ENCODE measurements around the gene RPN2.

DNA sequence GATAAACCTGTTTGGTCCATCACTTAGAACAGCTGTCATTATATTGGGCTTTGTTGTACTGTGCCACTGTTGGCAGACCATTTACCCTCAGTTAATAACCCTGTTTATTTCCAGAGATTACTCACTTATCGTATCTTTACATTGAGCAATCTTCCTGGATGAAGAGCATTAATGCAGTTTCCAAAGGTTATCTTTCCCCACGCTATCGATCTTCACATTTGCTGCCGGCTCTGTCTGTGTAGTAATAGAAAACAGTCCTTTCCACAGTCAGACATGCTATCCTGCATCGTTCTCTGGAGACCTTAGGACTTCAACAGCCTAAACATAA lies 55.1 kb downstream of the RPN2 start:
- TF ChIP-seq POLR2A (IDR thresholded peaks at IDR 0.05; ENCODE audit: borderline replicate concordance, extremely low read depth, insufficient read depth, insufficient read length) (no peak), YY1 (IDR thresholded peaks at IDR 0.05; ENCODE audit: extremely low read depth, insufficient replicate concordance, low read depth, low read length) (no peak), POLR2AphosphoS5 (IDR thresholded peaks at IDR 0.05; ENCODE audit: low read depth, low read length) (no peak), ZNF274 (IDR thresholded peaks at IDR 0.05; ENCODE audit: low read depth, low read length) (no peak), EZH2 (IDR thresholded peaks at IDR 0.05) (no peak), JUND (IDR thresholded peaks at IDR 0.05) (no peak), EZH2phosphoT487 (IDR thresholded peaks at IDR 0.05; ENCODE audit: borderline replicate concordance) (no peak), ELF1 (IDR thresholded peaks at IDR 0.05; ENCODE audit: borderline replicate concordance, low read depth) (no peak), RAD21 (IDR thresholded peaks at IDR 0.05; ENCODE audit: low read depth) (no peak), SRF (IDR thresholded peaks at IDR 0.05; ENCODE audit: low read depth) (no peak)
- TF ChIP-seq, protein P1, sequence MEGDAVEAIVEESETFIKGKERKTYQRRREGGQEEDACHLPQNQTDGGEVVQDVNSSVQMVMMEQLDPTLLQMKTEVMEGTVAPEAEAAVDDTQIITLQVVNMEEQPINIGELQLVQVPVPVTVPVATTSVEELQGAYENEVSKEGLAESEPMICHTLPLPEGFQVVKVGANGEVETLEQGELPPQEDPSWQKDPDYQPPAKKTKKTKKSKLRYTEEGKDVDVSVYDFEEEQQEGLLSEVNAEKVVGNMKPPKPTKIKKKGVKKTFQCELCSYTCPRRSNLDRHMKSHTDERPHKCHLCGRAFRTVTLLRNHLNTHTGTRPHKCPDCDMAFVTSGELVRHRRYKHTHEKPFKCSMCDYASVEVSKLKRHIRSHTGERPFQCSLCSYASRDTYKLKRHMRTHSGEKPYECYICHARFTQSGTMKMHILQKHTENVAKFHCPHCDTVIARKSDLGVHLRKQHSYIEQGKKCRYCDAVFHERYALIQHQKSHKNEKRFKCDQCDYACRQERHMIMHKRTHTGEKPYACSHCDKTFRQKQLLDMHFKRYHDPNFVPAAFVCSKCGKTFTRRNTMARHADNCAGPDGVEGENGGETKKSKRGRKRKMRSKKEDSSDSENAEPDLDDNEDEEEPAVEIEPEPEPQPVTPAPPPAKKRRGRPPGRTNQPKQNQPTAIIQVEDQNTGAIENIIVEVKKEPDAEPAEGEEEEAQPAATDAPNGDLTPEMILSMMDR (IDR thresholded peaks at IDR 0.05 in 2 of 3, conservative IDR thresholded peaks at IDR 0.05 in 1 of 3; ENCODE audit: borderline replicate concordance in 1 of 3, insufficient read depth in 1 of 3, low read depth in 2 of 3, low read length in 2 of 3) = no peak
- TF ChIP-seq, protein P2, sequence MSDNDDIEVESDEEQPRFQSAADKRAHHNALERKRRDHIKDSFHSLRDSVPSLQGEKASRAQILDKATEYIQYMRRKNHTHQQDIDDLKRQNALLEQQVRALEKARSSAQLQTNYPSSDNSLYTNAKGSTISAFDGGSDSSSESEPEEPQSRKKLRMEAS (IDR thresholded peaks at IDR 0.05) = no peak
- TF ChIP-seq, protein P3, sequence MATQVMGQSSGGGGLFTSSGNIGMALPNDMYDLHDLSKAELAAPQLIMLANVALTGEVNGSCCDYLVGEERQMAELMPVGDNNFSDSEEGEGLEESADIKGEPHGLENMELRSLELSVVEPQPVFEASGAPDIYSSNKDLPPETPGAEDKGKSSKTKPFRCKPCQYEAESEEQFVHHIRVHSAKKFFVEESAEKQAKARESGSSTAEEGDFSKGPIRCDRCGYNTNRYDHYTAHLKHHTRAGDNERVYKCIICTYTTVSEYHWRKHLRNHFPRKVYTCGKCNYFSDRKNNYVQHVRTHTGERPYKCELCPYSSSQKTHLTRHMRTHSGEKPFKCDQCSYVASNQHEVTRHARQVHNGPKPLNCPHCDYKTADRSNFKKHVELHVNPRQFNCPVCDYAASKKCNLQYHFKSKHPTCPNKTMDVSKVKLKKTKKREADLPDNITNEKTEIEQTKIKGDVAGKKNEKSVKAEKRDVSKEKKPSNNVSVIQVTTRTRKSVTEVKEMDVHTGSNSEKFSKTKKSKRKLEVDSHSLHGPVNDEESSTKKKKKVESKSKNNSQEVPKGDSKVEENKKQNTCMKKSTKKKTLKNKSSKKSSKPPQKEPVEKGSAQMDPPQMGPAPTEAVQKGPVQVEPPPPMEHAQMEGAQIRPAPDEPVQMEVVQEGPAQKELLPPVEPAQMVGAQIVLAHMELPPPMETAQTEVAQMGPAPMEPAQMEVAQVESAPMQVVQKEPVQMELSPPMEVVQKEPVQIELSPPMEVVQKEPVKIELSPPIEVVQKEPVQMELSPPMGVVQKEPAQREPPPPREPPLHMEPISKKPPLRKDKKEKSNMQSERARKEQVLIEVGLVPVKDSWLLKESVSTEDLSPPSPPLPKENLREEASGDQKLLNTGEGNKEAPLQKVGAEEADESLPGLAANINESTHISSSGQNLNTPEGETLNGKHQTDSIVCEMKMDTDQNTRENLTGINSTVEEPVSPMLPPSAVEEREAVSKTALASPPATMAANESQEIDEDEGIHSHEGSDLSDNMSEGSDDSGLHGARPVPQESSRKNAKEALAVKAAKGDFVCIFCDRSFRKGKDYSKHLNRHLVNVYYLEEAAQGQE (IDR thresholded peaks at IDR 0.05; ENCODE audit: low read depth) = no peak

All from HCT116 (cell line).